Adrenal gland (tissue), 5 donors: Measurements from ENCODE around the gene SLC23A1.

Experiments used
- CTCF ChIP-seq, 6 experiments: fragments of 450-650 bp in 4 of 6; fragments of 200-600 bp in 2 of 6; sonication (generic) in 1 of 6; IDR thresholded peaks; 1 replicate in 5 of 6; 2 replicates in 1 of 6; pipeline versions ENCODE4 v1.5.1 to v1.8.0; 2016 to 2021; ENCODE audit warnings: antibody characterized with exemption in 6 of 6, mild to moderate bottlenecking in 2 of 6, moderate library complexity in 1 of 6
- POLR2A ChIP-seq, 2 donors: fragments of 450-650 bp; IDR thresholded peaks; one replicate each; pipeline ENCODE4 v1.6.1; 2017; ENCODE audit warnings: antibody characterized with exemption in 2 of 2, mild to moderate bottlenecking in 2 of 2, moderate library complexity in 1 of 2
- donor health status: DM: no; HTN: no; CAD: no.

GRCh38 chr5:139422307-139422893 lies 39.3 kb upstream of the SLC23A1 start:
- no peak for TF ChIP-seq POLR2A (IDR thresholded peaks at IDR 0.05)
- peak; percentile 47 to 91 (median 78) for TF ChIP-seq CTCF (IDR thresholded peaks at IDR 0.05)
